Stimulated activated CD4-positive, alpha-beta T cell treated with anti-CD3 and anti-CD28 coated beads, Interleukin-4, amount 100 ng/mL, for 4 hours (primary cell): ENCODE results near the gene SLTM.
"Not testable (repeated sequence)": the region's sequence is repeated elsewhere in the genome, so short reads cannot be mapped to it uniquely, and the experiment has no call there.

Experiments used
- DNase-seq, 2 experiments: peaks; one replicate each; pipeline ENCODE4 v3.0.0-alpha.2; 2020

SLTM gene

DNA sequence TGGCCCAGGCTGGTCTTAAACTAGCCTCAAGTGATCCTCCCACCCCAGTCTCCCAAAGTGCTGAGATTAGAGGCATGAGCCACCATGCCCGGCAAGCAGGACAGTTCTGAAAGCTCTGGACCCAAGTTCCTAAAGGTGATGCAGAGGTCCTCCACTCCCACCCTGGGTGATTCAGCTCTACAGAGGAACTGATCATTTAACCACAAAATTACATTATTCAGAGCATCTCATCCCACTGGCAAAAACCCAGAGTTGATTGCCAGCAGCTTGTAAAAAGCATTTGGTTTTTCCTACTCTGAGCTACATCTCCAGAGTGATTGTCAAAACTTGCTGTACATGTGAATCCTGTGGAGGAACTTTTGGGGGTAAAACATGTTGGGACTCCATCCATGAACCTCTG is 60.2 kb downstream of the SLTM start:
- DNase-seq = no peak

- no peak for DNase-seq
These were observed 63.0 kb downstream of the SLTM start for GRCh38 chr15:58870451-58870850.

DNA sequence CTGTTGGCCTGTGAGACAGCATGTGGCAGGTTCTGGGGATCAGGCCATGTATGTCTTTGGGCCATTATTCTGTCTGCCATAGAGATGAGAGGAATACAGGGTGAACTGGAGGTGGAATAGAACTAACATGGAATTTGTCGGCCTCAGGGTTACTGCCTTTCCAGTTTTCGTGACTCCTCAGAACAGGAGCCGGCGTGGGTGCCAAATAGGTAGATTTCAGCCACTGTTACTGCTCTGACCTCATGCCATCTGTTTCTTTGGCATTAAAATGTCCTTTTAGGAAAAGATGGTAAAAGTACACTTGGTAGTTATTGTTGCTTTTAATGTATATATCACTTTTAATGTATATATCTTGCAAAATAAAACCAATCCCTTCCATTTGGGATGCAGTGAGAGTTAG is 65.6 kb downstream of the SLTM start:
- no peak for DNase-seq

- no peak for DNase-seq
These were observed 68.0 kb downstream of the SLTM start for GRCh38 chr15:58865425-58865880.

DNA sequence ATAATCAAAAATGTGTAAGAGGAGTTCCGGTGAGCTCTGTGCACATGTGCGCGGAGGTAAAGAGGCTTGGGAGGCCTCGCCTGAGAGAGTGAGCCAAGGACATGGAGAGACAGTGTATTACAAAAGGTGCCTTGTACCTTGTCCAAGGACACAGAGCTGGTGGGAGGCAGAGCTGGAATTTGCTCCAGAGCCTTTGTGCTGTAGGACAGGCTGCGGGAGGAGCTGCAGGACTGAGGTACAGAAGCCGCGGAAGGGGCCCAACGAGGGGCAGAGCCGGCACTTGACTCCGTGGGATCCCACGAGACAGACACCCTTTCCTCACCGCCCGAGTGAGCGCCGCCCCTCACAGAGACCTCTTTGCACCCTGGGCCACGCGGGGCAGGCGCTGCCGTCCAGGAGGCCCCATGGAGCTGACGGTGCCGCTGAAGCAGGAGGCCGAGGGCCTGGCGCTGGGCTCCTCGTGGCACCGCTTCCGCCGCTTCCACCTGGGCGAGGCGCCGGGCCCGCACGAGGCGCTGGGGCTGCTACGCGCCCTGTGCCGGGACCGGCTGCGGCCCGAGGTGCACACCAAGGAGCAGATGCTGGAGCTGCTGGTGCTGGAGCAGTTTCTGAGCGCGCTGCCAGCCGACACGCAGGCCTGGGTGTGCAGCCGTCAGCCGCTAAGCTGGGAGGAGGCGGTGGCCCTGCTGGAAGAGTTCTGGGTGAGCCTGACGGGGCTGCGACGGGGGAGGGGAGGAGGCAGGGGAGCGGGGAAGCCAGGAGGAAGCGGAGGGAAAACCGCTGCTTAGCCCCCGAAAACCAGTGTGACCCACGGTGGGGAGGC is 68.7 kb downstream of the SLTM start:
- DNase-seq = peak in 1 of 2 experiments; percentile 4

- DNase-seq = no peak
These were observed 71.2 kb downstream of the SLTM start for GRCh38 chr15:58862326-58862725.

DNA sequence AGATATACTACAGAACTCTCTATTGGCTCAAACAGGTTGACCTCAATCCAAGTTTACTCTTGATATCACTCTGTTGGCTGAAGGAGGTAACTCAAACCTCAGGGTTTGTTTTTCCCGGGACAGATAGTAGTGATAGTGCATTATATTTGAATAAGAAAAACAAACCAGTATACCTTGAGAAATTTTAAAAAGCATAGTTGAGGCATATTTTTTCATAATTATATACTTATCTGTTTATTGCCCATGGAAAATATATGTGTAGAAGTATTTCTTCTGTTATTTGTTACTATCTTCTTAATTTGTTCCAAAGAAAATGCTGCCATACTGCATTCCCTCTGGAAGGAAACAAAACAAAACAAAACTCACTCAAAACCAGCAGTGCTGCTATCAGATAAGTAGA is 76.9 kb downstream of the SLTM start:
- DNase-seq = not testable (repeated sequence)

- no peak for DNase-seq
These were observed 77.4 kb downstream of the SLTM start for GRCh38 chr15:58856086-58856485.

DNA sequence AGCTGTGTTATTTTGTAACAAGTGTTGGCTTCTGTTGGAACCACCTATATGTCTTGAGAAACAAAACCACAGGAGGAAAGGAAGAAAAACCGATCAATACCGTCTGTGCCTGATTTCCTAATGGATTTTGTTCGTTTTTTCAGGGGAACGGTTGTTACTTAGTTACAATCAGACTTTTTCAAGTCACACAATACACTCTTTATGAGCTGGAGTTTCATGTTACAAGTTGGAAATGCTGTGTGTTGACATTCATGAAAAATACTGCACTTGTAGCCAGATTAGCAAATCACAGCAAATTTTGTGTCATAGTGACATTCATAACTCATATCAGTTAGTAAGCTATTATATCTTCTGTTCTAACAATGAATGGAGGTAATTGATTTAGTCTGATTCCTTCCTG is 78.9 kb downstream of the SLTM start:
- no peak for DNase-seq

- no peak for DNase-seq
These were observed 81.1 kb downstream of the SLTM start for GRCh38 chr15:58852347-58852746.

DNA sequence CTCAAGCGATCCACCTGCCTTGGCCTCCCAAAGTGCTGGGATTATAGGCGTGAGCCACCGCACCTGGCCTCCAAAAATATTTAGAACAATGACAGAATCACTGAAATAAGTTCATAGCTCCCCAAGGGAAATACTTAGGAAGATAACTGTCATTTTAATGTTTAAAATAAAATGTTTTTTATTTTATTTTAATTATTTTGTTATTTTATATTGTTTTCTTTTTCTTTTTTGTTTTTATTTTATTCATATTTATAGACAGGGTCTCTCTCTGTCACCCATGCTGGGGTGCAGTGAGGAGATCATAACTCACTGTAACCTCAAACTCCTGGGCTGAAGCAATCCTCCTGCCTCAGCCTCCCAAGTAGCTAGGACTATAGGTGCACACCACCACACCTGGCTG is 82.3 kb downstream of the SLTM start:
- not testable (repeated sequence) for DNase-seq

- DNase-seq = no peak
These were observed 90.6 kb downstream of the SLTM start for GRCh38 chr15:58842713-58843396.

DNA sequence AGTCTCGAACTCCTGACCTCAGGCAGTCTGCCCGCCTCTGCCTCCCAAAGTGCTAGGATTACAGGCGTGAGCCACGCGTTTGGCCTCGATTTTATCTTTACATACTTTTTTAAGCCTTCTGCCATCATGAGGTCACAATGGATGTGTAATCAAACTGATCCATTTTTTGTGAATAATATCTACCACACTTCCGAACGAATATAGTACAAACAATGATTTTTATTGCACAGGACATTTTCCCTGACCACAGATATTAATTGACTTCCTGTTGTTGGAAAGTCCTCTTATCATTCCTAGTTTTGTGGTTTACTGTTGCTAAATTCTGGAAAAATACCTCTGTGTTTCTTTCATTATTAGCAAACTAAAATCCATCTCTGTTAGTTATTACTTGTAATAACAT is 93.4 kb downstream of the SLTM start:
- no peak for DNase-seq

- DNase-seq = no peak
These were observed 94.0 kb downstream of the SLTM start for GRCh38 chr15:58839485-58839884.

DNA sequence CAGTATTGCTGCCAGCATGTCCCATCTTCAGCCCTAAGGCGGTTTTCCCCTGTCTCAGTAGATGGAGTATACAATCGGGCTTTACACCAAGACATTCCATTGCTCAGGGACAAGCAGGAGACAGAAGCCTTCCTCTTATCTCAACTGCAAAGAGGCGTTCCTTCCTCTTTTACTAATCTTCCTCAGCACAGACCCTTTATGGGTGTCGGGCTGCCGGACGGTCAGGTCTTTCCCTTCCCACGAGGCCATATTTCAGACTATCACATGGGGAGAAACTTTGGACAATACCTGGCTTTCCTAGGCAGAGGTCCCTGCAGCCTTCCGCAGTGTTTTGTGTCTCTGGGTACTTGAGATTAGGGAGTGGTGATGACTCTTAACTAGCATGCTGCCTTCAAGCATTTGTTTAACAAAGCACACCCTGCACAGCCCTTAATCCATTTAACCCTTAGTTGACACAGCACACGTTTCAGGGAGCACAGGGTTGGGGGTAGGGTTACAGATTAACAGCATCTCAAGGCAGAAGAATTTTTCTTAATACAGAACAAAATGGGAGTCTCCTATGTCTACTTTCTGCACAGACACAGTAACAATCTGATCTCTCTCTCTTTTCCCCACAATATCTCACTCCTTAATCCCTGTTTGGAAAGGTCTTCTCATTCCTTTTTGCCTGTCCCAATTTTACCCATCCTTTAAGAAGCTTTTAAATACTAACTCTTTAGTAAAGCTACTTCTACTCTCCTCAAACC is 99.6 kb downstream of the SLTM start:
- not testable (repeated sequence) for DNase-seq

- DNase-seq = no peak
These were observed 102.9 kb downstream of the SLTM start for GRCh38 chr15:58830556-58830955.
